Left lung (tissue), 10 donors: ENCODE results near the gene DUS1L. TPM values are rescaled to one million over a fixed set of nuclear protein-coding genes. Genes with fewer than 3 reads are reported as not detected.

ENCODE experiments used
- ATAC-seq: fragments of 200-7000 bp; cut with Tn5 transposase; one replicate; pipeline ENCODE4 v1.9.1; 2020; ENCODE audit warnings: moderate library complexity
- DNase-seq, 4 donors: peaks; one replicate each; pipeline ENCODE4 v3.0.0-alpha.2; 2013 to 2020
- H3K27ac ChIP-seq, 2 donors: fragments of 200-600 bp; sonication (generic) in 1 of 2; one replicate each; pipeline versions ENCODE4 v1.5.0 to v1.8.0; 2020 to 2021
- H3K27me3 ChIP-seq, 2 donors: fragments of 200-600 bp; sonication (generic) in 1 of 2; one replicate each; pipeline versions ENCODE4 v1.5.0 to v1.8.0; 2020 to 2021
- H3K36me3 ChIP-seq, 2 donors: fragments of 200-600 bp; sonication (generic) in 1 of 2; one replicate each; pipeline versions ENCODE4 v1.5.0 to v1.8.0; 2020 to 2021
- H3K4me1 ChIP-seq, 2 donors: fragments of 200-600 bp; one replicate each; pipeline ENCODE4 v1.8.0; 2021
- H3K4me3 ChIP-seq, 2 donors: fragments of 200-600 bp; sonication (generic) in 1 of 2; one replicate each; pipeline versions ENCODE4 v1.5.0 to v1.8.0; 2020 to 2021; ENCODE audit warnings: mild to moderate bottlenecking in 1 of 2
- H3K9me3 ChIP-seq, 2 donors: fragments of 200-600 bp; sonication (generic) in 1 of 2; one replicate each; pipeline versions ENCODE4 v1.5.0 to v1.8.0; 2020 to 2021
- intact Hi-C, 2 donors: fragments of 100-400 bp; cut with DNase I; formaldehyde crosslinking; loops; one replicate each; pipeline versions ENCODE4 v1.11.2 to v1.14.2; 2022
- polyA plus RNA-seq, 6 donors: library from polyadenylated mRNA; unstranded; fragments of 120-200 nt; gene quantifications; one replicate each; pipeline ENCODE4 v1.2.1, GENCODE V29; 2013; ENCODE audit not compliant: insufficient read length in 6 of 6
- total RNA-seq, 2 donors: library from RNA; stranded (reverse); fragmentation: NEBNext Ultra II Directional; extraction: Animal tissue kit (Norgen Biotek cat#: 25700); gene quantifications; one replicate each; pipeline ENCODE4 v1.2.1, GENCODE V29; 2021
- TF ChIP-seq, protein P1 (sequence below), 2 donors: fragments of 200-600 bp; sonication (generic) in 1 of 2; IDR thresholded peaks; one replicate each; pipeline versions ENCODE4 v1.5.0 to v1.8.0; 2021; ENCODE audit warnings: antibody characterized with exemption in 2 of 2
- donor health status: DM: no; HTN: yes; CAD: no.
- donor health status: DM: no; HTN: no; CAD: no.

Gene DUS1L
- total and polyA plus RNA-seq, 8 donors: 55.7 to 103 (median 74.0) TPM

DNA sequence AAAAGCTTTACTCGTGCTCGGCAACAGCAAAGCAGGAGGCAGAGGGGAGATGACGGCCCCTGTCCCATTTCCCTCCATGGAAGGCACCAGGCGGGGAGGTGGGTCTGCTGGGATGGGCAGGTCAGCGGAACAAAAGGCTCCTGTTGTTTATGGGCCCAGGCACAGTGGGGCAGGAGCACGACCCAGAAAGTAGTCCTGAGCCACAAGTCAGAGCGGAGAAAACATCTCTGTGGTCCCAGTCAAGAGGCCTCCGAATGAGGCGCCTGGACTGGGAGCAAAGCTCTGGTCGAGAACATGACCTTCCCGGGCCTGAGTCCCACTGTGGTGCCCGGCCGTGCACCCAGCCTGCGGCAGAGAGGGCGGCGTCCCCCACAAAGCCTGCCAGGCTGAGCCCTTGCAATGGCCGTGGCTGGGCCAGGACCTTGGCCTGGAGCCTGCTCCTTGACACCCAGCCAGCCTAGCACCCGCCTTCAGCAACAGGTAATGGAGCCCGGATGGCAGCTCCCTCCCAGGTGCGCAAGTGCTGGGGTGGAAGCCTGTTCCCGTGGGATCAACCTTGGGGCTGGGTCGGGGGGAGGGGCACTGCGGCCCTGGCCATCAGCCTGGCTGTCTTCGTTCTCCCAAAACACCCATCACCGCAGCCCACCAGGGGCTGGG is 17.6 kb downstream of the DUS1L start:
- no peaks in the 10 kb centered on the region for H3K9me3 ChIP-seq
- no peaks in the 10 kb centered on the region for H3K27me3 ChIP-seq
- intact Hi-C loops: no loop called here
- H3K4me3 ChIP-seq: no peak overlapping the region
- H3K36me3 ChIP-seq: peaks cover 0 to 35% of the 10 kb centered on the region in 2 donors
- peaks cover 15 to 30% of the 10 kb centered on the region in 2 donors for H3K4me1 ChIP-seq
- no peak for ATAC-seq
- peak in 1 of 4 donors; percentile 65 for DNase-seq
- TF ChIP-seq, protein P1, sequence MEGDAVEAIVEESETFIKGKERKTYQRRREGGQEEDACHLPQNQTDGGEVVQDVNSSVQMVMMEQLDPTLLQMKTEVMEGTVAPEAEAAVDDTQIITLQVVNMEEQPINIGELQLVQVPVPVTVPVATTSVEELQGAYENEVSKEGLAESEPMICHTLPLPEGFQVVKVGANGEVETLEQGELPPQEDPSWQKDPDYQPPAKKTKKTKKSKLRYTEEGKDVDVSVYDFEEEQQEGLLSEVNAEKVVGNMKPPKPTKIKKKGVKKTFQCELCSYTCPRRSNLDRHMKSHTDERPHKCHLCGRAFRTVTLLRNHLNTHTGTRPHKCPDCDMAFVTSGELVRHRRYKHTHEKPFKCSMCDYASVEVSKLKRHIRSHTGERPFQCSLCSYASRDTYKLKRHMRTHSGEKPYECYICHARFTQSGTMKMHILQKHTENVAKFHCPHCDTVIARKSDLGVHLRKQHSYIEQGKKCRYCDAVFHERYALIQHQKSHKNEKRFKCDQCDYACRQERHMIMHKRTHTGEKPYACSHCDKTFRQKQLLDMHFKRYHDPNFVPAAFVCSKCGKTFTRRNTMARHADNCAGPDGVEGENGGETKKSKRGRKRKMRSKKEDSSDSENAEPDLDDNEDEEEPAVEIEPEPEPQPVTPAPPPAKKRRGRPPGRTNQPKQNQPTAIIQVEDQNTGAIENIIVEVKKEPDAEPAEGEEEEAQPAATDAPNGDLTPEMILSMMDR (IDR thresholded peaks at IDR 0.05): no peak
- H3K27ac ChIP-seq: no peak overlapping the region

DNA sequence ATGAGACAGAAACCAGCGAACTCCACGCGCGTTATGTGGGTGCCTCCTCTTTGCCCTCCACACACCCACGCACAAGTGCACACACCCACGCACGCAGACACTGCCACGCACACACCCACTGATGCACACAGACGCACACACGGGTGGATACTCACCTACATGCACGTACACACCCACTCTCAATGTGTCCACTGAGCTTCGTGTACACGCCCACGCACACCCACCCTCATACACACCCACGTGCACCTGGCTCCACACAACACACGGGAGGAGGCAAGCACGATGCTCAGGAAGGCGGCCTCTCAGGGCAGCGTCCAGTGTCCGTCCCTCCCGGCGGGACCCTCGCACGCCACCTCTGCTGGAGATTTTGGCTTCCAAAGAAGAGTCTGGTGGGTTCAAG is 18.2 kb downstream of the DUS1L start:
- ATAC-seq (no peak), DNase-seq (no peak)
- H3K4me1 ChIP-seq: peaks cover 9 to 24% of the 10 kb centered on the region in 2 donors
- peaks cover 0 to 35% of the 10 kb centered on the region in 2 donors for H3K36me3 ChIP-seq
- no peak overlapping the region for H3K4me3 ChIP-seq
- intact Hi-C loops: no loop called here
- H3K9me3 ChIP-seq: no peaks in the 10 kb centered on the region
- H3K27ac ChIP-seq: no peak overlapping the region
- TF ChIP-seq, protein P1 (IDR thresholded peaks at IDR 0.05): no peak
- H3K27me3 ChIP-seq: no peaks in the 10 kb centered on the region

DNA sequence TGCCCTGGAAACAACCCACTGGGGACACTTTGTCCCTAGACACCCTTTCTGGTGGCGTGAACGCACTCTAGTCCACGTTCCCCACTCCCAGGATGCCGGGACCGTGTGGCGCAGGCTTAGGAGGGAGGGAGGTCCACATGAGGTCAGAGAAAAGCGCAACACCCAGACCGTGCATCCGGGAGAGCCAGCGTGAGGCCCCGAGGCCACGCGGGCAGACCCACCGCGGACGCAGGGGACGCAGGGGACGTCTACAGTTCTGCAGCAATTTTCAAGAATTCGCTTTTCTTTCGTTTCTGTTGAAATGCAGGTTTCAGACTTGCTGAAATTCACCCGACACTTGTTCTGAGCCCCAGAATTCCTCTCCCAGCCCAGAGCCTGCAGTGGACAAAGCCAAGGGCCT is 18.7 kb downstream of the DUS1L start:
- DNase-seq (no peak), ATAC-seq (no peak)
- intact Hi-C loops: no loop called here
- no peak overlapping the region for H3K4me3 ChIP-seq
- TF ChIP-seq, protein P1 (IDR thresholded peaks at IDR 0.05): no peak
- H3K27me3 ChIP-seq: no peaks in the 10 kb centered on the region
- no peak overlapping the region for H3K27ac ChIP-seq
- no peaks in the 10 kb centered on the region for H3K9me3 ChIP-seq
- H3K36me3 ChIP-seq: peaks cover 0 to 35% of the 10 kb centered on the region in 2 donors
- peaks cover 7 to 21% of the 10 kb centered on the region in 2 donors for H3K4me1 ChIP-seq

DNA sequence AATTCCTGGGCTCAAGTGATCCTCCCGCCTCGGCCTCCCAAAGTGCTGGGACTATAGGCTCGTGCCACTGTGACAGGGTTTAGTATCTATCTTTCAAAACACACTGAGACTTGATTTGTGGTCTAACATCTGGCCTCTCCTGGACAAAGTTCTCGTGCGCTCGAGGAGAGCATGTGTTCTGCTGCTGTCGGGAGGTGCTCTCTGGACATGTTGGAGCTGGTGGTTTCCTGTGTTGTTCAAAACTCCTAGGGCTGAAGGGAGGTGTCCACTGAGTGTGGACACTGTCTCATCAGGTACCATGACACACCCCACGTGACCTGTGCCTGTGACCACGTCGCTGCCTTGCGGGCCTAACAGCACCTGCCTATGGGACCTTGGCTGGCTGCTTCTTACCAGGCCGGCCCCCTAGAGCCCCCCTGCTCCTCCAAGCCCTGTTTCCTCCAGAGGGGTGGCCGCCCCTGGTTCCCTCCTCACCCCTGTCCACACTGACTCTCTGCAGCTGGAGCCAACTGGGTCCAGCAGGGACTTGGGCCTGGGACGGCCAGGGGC is 19.6 kb downstream of the DUS1L start:
- no peak for DNase-seq
- no peaks in the 10 kb centered on the region for H3K9me3 ChIP-seq
- ATAC-seq: no peak
- intact Hi-C loops: no loop called here
- TF ChIP-seq, protein P1 (IDR thresholded peaks at IDR 0.05): no peak
- H3K4me1 ChIP-seq: peaks cover 7 to 19% of the 10 kb centered on the region in 2 donors
- no peak overlapping the region for H3K27ac ChIP-seq
- H3K36me3 ChIP-seq: peaks cover 0 to 35% of the 10 kb centered on the region in 2 donors
- no peak overlapping the region for H3K4me3 ChIP-seq
- no peaks in the 10 kb centered on the region for H3K27me3 ChIP-seq

DNA sequence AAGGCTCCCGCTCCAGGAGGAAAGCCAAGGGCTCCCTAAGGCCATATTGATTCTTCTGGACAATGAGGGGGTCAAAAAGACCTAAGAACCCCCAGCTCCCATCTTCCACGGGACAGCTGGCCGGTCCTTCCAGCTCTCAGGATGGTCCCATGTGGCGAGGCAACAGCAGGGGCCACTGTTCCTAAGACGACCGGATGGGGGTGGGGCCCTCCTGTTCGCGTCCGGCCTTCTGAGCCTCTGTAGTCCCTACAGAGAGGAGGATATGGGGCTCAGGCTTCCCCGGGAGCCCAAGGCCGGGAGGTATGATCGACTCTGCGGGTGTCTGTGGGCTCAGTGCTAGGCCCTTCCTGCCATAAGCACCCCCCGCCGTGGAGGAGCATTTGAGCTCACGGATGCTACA is 22.1 kb downstream of the DUS1L start:
- H3K36me3 ChIP-seq: peaks cover 0 to 22% of the 10 kb centered on the region in 2 donors
- DNase-seq (no peak), ATAC-seq (no peak)
- TF ChIP-seq, protein P1 (IDR thresholded peaks at IDR 0.05): no peak
- peaks cover 0 to 3% of the 10 kb centered on the region in 2 donors for H3K4me1 ChIP-seq
- no peaks in the 10 kb centered on the region for H3K27me3 ChIP-seq
- intact Hi-C loops: no loop called here
- H3K9me3 ChIP-seq: no peaks in the 10 kb centered on the region
- H3K27ac ChIP-seq: no peak overlapping the region
- H3K4me3 ChIP-seq: no peak overlapping the region
